GM13976 (cell line): ENCODE measurements around the gene UQCR11.

Experiments used
- DNase-seq: peaks from one replicate; pipeline ENCODE4 v3.0.0; 2012; ENCODE audit warnings: low spot score
- in situ Hi-C: fragments of 300-500 bp; cut with MboI; formaldehyde crosslinking; loops from one replicate; pipeline ENCODE4 v1.12.0; 2022; ENCODE audit warnings: low sequenced_read_pairs, mixed read lengths, inconsistent platforms; ENCODE audit not compliant: unreplicated experiment
- TF ChIP-seq, protein P1 (sequence below): IDR thresholded peaks from 2 replicates; pipeline ENCODE4 v1.5.1; 2012; ENCODE audit warnings: borderline replicate concordance, mild to moderate bottlenecking; ENCODE audit not compliant: insufficient read depth; ENCODE audit errors: extremely low read depth, missing control alignments, control extremely low read depth

The UQCR11 gene

DNA sequence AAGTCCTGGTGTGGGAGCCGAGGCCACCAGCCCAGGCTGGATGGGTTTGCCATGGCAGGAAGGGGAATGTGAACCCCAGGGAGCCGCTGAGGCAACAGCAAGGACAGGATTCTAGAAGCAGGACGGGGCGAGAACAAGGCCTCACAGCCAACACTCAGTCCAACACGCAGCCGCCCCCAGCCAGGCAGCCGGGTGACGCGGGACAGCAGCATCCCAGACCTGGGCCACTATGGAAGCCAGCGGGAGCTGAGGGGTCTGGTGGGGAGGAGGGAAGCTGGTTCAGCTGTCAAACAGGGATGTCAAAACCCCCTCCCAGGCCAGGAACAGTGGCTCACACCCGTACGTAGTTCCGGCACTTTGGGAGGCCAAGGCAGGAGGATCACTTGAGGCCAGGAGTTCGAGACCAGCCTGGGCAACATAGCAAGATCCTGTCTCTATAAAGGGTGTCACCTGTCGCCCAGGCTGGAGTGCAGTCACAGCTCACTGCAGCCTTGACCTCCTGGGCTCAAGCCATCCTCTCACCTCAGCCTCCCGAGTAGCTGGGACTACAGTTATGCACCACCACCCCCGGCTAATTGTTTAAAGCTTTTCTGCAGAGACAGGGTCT is 43.9 kb downstream of the UQCR11 start:
- DNase-seq, result no peak
- in situ Hi-C loops, result no loop called here
- TF ChIP-seq, protein P1, sequence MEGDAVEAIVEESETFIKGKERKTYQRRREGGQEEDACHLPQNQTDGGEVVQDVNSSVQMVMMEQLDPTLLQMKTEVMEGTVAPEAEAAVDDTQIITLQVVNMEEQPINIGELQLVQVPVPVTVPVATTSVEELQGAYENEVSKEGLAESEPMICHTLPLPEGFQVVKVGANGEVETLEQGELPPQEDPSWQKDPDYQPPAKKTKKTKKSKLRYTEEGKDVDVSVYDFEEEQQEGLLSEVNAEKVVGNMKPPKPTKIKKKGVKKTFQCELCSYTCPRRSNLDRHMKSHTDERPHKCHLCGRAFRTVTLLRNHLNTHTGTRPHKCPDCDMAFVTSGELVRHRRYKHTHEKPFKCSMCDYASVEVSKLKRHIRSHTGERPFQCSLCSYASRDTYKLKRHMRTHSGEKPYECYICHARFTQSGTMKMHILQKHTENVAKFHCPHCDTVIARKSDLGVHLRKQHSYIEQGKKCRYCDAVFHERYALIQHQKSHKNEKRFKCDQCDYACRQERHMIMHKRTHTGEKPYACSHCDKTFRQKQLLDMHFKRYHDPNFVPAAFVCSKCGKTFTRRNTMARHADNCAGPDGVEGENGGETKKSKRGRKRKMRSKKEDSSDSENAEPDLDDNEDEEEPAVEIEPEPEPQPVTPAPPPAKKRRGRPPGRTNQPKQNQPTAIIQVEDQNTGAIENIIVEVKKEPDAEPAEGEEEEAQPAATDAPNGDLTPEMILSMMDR, result no peak

DNA sequence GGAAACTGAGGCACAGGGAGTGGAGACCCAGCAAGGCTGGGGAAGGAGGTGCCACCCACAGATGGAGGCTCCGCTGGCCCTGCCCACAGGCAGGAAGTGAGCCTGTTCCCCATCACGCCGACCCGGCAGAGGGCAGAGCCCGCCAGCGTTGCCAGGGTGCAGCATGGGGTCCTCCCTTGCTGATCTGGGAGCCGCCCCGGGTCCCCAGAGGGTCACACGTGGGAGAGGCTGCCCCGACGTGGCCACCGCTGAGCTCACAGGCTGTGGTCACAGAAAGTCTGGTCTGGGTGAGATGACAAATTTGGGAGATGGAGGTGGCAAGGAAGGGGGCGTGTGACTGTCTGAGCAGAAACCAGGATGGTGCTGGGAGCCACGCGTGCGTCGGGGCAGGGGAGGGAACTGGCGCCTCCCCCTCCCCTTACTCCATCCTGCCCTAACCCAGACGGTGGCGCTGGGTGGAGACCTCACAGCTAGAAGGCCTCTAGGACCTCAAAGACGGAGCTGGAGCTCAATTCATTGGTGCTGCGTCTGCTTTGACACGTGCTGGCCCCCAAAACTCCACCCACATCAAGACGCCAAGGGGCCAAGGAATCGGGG is 44.9 kb downstream of the UQCR11 start:
- TF ChIP-seq, protein P1, result no peak
- in situ Hi-C loops, result no loop called here
- no peak for DNase-seq

DNA sequence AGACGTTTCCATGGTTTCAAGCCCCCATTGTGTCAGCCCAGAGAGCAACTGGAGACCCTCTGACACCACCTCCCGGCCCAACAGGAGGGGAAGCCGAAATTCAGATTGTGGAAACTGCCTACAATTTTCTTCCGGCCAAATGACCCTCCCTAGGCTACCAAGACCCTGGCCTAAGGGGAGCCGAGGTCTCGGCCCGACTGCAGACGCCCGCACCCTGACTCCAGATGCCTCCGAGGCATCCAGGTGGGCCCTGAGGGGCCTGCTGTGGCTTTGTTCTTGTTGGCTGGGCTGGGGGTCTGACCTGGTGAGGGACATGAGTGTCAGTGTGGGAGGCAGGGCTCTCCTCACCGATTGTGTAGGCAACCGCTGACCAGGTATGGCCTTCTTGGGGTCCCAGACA is 46.7 kb downstream of the UQCR11 start:
- in situ Hi-C loops, result no loop called here
- TF ChIP-seq, protein P1, result no peak

DNA sequence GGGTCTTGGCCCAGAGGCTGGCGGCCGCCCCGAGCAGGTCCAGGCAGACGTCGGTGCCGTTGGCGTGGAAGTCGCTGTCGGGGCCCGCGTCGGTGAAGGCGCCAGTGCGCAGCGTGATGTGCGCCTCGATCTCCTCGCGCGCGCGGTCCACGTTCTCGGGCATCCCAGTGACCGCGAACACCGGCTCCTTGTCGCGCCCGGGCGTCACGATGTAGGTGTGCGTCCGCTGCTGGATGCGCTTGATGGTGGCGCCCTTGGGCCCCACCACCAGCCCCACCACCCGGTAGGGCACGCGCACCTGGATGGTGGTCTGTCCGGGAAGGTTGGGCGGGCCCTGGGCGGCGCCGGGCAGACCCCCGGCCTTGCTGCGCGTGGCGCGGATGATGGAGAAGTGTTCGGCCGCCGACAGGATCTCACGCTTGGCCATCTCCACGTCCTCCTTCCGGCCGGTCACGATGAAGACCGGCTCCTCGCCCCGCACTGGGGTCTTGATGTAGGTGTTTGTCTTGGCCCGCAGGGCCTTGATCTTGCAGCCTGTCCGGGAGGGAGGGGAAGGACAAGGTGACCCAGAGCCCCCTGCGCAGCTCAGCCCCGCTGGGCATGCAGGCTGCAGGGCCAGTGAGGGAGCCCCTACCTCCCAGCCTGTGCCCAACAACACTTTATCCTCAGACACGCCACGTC is 48.7 kb downstream of the UQCR11 start:
- TF ChIP-seq, protein P1, result no peak
- no peak for DNase-seq

More for the DNA sequence above, 46.7 kb downstream of the UQCR11 start:
- DNase-seq, result no peak

DNA sequence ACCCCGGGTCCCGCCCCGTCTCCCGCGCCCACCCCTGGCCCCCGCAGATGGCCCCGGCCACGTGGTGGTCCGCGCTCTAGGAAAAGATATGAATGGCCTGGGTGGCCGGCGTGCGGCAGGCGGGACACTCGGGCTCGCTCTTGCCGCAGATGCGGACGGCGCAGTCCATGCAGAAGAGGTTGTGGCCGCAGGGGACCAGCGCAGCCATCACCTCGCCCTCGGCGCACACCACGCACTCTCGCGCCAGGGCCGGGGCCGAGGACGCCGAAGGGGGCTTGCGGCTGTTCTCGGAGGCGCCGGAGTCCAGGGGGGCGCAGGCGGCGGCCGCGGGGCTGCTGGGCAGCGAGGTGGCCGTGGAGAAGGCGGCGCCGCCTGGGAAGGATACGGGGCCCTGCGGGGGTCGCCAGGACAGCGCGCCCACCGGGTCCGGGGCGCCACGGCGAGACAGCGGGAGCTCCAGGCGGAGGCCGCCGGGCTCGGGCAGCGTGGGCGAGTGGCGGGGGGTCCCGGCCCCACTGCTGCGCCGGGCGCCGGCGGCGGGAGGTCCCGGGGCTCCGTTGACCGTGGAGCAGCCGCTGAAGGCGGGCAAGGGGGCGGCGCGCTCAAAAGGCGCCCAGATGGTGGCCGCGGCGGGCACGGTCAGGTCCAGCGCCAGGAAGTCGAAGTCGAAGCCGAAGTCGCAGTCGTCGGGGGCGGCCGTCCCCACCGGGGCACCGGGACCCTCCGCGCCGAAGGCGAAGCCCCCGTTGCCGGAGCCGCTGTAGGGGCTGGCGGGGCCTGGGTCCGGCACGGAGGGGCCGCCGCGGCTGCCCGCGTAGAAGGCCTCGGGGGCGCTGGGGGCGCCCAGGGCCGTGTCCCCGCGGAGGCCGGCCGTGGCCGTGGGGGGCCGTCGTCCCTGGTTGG is 49.5 kb downstream of the UQCR11 start:
- in situ Hi-C loops, result no loop called here
- no peak for DNase-seq
- TF ChIP-seq, protein P1, result no peak

More for the DNA sequence above, 48.7 kb downstream of the UQCR11 start:
- in situ Hi-C loops, result no loop called here

DNA sequence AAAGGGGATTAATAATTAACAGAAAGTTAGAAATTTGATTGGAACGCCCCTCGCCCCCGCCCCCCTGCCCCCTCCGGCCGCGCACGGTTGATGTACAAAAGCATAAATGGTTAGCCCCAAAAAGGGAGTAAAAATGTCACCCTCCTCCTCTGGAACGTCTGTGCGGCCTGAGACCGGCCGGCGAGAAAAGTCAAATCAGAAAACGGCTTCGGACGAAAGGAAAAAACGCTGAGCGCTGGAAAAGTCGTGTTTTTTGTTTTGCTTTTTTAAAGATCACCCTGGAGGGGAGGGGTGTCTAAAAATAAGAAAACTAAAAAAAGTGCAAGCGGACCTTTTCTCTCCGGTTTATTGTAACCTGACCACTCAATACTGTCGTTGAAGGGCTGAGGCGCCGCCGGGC is 50.3 kb downstream of the UQCR11 start:
- no peak for DNase-seq
- in situ Hi-C loops, result no loop called here
- TF ChIP-seq, protein P1, result no peak
